Neural cell (in vitro differentiated cells): ENCODE measurements around the gene HDGFL3.

Experiments
- CTCF ChIP-seq: fragments of 450-650 bp; IDR thresholded peaks from 2 replicates; pipeline ENCODE4 v1.5.1; 2014; ENCODE audit warnings: antibody characterized with exemption, mild to moderate bottlenecking, moderate library complexity; ENCODE audit not compliant: poor library complexity, severe bottlenecking
- RAD21 ChIP-seq: fragments of 450-650 bp; conservative IDR thresholded peaks from 2 replicates; pipeline ENCODE4 v1.6.1; 2014; ENCODE audit warnings: antibody characterized with exemption, mild to moderate bottlenecking, moderate library complexity

- no peak for TF ChIP-seq RAD21
- no peak for TF ChIP-seq CTCF
These were observed 46.9 kb downstream of the HDGFL3 start for GRCh38 chr15:83160741-83161140.
